ENCODE results near the gene CCDC136. TPM values are rescaled to one million over a fixed set of nuclear protein-coding genes. Genes with fewer than 3 reads are reported as not detected.

The CCDC136 gene
- total and polyA plus RNA-seq, 10 donors, result 0.77 to 9.8 (median 4.5) TPM

- H3K4me3 ChIP-seq, result no peak overlapping the region
- no peaks in the 10 kb centered on the region for H3K4me1 ChIP-seq
- no peak for DNase-seq
- intact Hi-C loops (cut with DNase I; ENCODE audit: low total_unique reads), result no loop called here
- H3K36me3 ChIP-seq, result peaks cover 0 to 99% (median 60%) of the 10 kb centered on the region in 6 donors
- no peak overlapping the region for H3K27ac ChIP-seq
- no peak for TF ChIP-seq POLR2AphosphoS5 (IDR thresholded peaks at IDR 0.05)
- no peak for TF ChIP-seq CTCF (IDR thresholded peaks at IDR 0.05 in 8 of 11, conservative IDR thresholded peaks at IDR 0.05 in 3 of 11)
- no peak for TF ChIP-seq POLR2A (IDR thresholded peaks at IDR 0.05)
- WGBS, 5 donors, result 93 to 99% (median 96%) methylated on average over 2 of the region's 2 CpGs
- no peaks in the 10 kb centered on the region for H3K9me3 ChIP-seq
- H3K27me3 ChIP-seq (replicated peaks in 1 of 7), result no peaks in the 10 kb centered on the region
Measured at GRCh38 chr7:128755075-128755818, 36.5 kb upstream of the CCDC136 start.

- 91 to 94% (median 93%) methylated on average over 5 of the region's 5 CpGs for WGBS, 5 donors
- DNase-seq, result no peak
- intact Hi-C loops (cut with DNase I; ENCODE audit: low total_unique reads), result no loop called here
- no peaks in the 10 kb centered on the region for H3K27me3 ChIP-seq (replicated peaks in 1 of 7)
- TF ChIP-seq CTCF (IDR thresholded peaks at IDR 0.05 in 8 of 11, conservative IDR thresholded peaks at IDR 0.05 in 3 of 11), result no peak
- TF ChIP-seq POLR2AphosphoS5 (IDR thresholded peaks at IDR 0.05), result no peak
- no peak for TF ChIP-seq POLR2A (IDR thresholded peaks at IDR 0.05)
- H3K9me3 ChIP-seq, result no peaks in the 10 kb centered on the region
- H3K4me3 ChIP-seq, result no peak overlapping the region
- no peak overlapping the region for H3K27ac ChIP-seq
- H3K36me3 ChIP-seq, result peaks cover 0 to 99% (median 63%) of the 10 kb centered on the region in 6 donors
- no peaks in the 10 kb centered on the region for H3K4me1 ChIP-seq
Measured at GRCh38 chr7:128755819-128756476, 35.8 kb upstream of the CCDC136 start.

GRCh38 chr7:128757203-128757602 lies 34.6 kb upstream of the CCDC136 start:
- Histone ChIP-seq H3K27ac (no peak overlapping the region), H3K4me3 (no peak overlapping the region), H3K4me1 (no peaks in the 10 kb centered on the region), H3K9me3 (no peaks in the 10 kb centered on the region), H3K36me3 (peaks cover 0 to 99% (median 68%) of the 10 kb centered on the region in 6 donors), H3K27me3 (replicated peaks in 1 of 7) (no peaks in the 10 kb centered on the region)
- DNase-seq, result no peak
- intact Hi-C loops (cut with DNase I; ENCODE audit: low total_unique reads), result no loop called here
- no peak for TF ChIP-seq POLR2A (IDR thresholded peaks at IDR 0.05)
- 76 to 88% (median 82%) methylated on average over 2 of the region's 2 CpGs for WGBS, 5 donors

- Histone ChIP-seq H3K4me3 (no peak overlapping the region), H3K4me1 (no peaks in the 10 kb centered on the region), H3K27me3 (replicated peaks in 1 of 7) (no peaks in the 10 kb centered on the region), H3K27ac (no peak overlapping the region), H3K36me3 (peaks cover 0 to 99% (median 69%) of the 10 kb centered on the region in 6 donors), H3K9me3 (no peaks in the 10 kb centered on the region)
- intact Hi-C loops (cut with DNase I; ENCODE audit: low total_unique reads), result no loop called here
- DNase-seq, result no peak
- WGBS, 5 donors, result 93 to 100% (median 99%) methylated on average over 1 of the region's 1 CpG
- no peak for TF ChIP-seq POLR2AphosphoS5 (IDR thresholded peaks at IDR 0.05)
- TF ChIP-seq POLR2A (IDR thresholded peaks at IDR 0.05), result no peak
- no peak for TF ChIP-seq CTCF (IDR thresholded peaks at IDR 0.05 in 8 of 11, conservative IDR thresholded peaks at IDR 0.05 in 3 of 11)
Measured at GRCh38 chr7:128758553-128758952, 33.2 kb upstream of the CCDC136 start.
